Suprapubic skin (tissue), 4 donors: ENCODE data around the gene NEK4. TPM values are rescaled to one million over a fixed set of nuclear protein-coding genes. Genes with fewer than 3 reads are reported as not detected.

ENCODE experiments used
- DNase-seq, 2 donors: peaks; one replicate each; pipeline ENCODE4 v3.0.0-alpha.2; 2019; ENCODE audit warnings: low spot score in 2 of 2
- H3K27ac ChIP-seq: fragments of 200-600 bp; sonication (generic); one replicate; pipeline ENCODE4 v1.5.1; 2019
- H3K27me3 ChIP-seq: fragments of 200-600 bp; sonication (generic); one replicate; pipeline ENCODE4 v1.5.1; 2019
- H3K36me3 ChIP-seq: fragments of 200-600 bp; sonication (generic); one replicate; pipeline ENCODE4 v1.5.1; 2019
- H3K4me1 ChIP-seq: fragments of 200-600 bp; sonication (generic); one replicate; pipeline ENCODE4 v1.5.1; 2019
- H3K4me3 ChIP-seq: fragments of 200-600 bp; sonication (generic); one replicate; pipeline ENCODE4 v1.5.1; 2019; ENCODE audit warnings: mild to moderate bottlenecking
- H3K9me3 ChIP-seq: fragments of 200-600 bp; sonication (generic); one replicate; pipeline ENCODE4 v1.5.1; 2019
- CTCF ChIP-seq, 2 donors: fragments of 200-600 bp in 1 of 2; fragments of 450-650 bp in 1 of 2; sonication (generic) in 1 of 2; IDR thresholded peaks; one replicate each; pipeline ENCODE4 v1.5.1; 2016 to 2019; ENCODE audit warnings: antibody characterized with exemption in 2 of 2, mild to moderate bottlenecking in 1 of 2, moderate library complexity in 1 of 2
- EP300 ChIP-seq: sonication (generic); formaldehyde crosslinking; IDR thresholded peaks from one replicate; pipeline ENCODE4 v1.6.1; 2017; ENCODE audit warnings: antibody characterized with exemption
- POLR2A ChIP-seq, 2 donors: fragments of 450-650 bp; IDR thresholded peaks; one replicate each; pipeline ENCODE4 v1.6.1; 2017; ENCODE audit warnings: antibody characterized with exemption in 2 of 2, mild to moderate bottlenecking in 2 of 2, moderate library complexity in 2 of 2
- POLR2AphosphoS5 ChIP-seq, 3 donors: sonication (generic); formaldehyde crosslinking; IDR thresholded peaks; one replicate each; pipeline ENCODE4 v1.6.1; 2017; ENCODE audit warnings: antibody characterized with exemption in 3 of 3
- WGBS: methylation state at CpG from one replicate; pipeline ENCODE4 v1.1.5; 2018; 5-methylcytosine and 5-hydroxymethylcytosine counted together
- total RNA-seq, 4 donors: library from RNA; depleted of rRNA; stranded (reverse); fragments of >200 nt; gene quantifications; one replicate each; pipeline ENCODE4 v1.1.0, GENCODE V29; 2016

The NEK4 gene
- total RNA-seq, 4 donors from 2014 or later = 12.3 to 20.6 (median 15.5) TPM

GRCh38 chr3:52721002-52721729 is 49.6 kb downstream of the NEK4 start:
- Histone ChIP-seq H3K36me3 (peaks cover 12% of the 10 kb centered on the region), H3K27me3 (no peaks in the 10 kb centered on the region), H3K9me3 (no peaks in the 10 kb centered on the region), H3K4me1 (no peaks in the 10 kb centered on the region), H3K27ac (no peak overlapping the region), H3K4me3 (no peak overlapping the region)
- 87% methylated on average over 6 of the region's 6 CpGs for WGBS
- TF ChIP-seq CTCF (IDR thresholded peaks at IDR 0.05) (no peak), POLR2A (IDR thresholded peaks at IDR 0.05) (no peak), EP300 (no peak), POLR2AphosphoS5 (IDR thresholded peaks at IDR 0.05) (no peak)
- no peak for DNase-seq

DNA sequence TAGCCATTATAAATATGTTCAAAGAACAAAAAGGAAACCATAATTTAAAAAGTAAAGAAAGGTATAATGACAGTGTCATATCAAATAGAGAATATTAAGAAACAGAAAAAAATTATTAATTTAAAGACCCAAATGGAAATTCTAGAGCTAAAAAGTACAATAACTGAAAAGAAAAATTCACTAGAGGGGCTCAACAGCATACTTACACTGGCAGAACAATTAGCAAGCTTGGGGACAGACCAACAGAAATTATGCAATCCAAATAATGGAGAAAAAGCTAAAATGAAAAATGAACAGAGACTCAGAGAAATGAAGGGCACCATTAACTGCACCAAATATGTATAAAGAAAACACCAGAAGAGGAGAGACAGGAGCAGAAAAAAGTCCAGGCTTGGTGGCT is 51.1 kb downstream of the NEK4 start:
- TF ChIP-seq POLR2A (IDR thresholded peaks at IDR 0.05) (no peak), EP300 (no peak), CTCF (IDR thresholded peaks at IDR 0.05) (no peak), POLR2AphosphoS5 (IDR thresholded peaks at IDR 0.05) (no peak)
- no peaks in the 10 kb centered on the region for H3K9me3 ChIP-seq
- peaks cover 12% of the 10 kb centered on the region for H3K36me3 ChIP-seq
- no peak overlapping the region for H3K4me3 ChIP-seq
- DNase-seq = no peak
- H3K4me1 ChIP-seq = no peaks in the 10 kb centered on the region
- no peak overlapping the region for H3K27ac ChIP-seq
- no peaks in the 10 kb centered on the region for H3K27me3 ChIP-seq

DNA sequence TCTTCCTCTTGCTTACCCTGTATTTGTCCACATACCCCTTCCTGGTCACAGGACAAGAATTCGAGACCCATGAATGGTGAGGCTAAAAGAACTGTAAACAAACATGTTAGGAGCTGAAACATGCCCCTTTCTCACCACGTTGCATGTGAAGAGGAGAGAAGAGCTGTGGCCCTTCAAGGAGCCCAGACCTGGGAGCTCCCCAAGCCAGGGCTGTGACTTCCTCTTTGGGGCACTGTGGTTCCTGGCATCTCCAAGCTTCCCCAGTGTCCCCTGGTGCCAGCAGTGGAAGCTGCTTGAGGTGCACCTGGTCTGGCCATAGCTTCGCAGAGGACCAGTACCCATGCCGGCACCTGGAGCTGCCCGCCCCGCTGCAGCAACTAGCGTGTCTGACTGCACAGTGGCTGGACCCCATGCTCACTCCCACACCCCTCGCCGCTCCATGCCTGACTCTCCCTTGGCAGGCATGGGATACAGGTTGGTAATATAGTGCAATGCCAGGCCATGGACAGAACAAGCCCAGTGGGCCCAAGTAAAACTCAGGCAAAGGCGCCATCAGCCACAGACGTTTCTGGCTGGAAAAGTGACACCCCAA is 54.9 kb downstream of the NEK4 start:
- no peaks in the 10 kb centered on the region for H3K4me1 ChIP-seq
- TF ChIP-seq POLR2A (IDR thresholded peaks at IDR 0.05) (no peak), EP300 (no peak), POLR2AphosphoS5 (IDR thresholded peaks at IDR 0.05) (no peak), CTCF (IDR thresholded peaks at IDR 0.05) (no peak)

GRCh38 chr3:52714335-52715302 is 56.1 kb downstream of the NEK4 start:
- no peak for TF ChIP-seq POLR2AphosphoS5 (IDR thresholded peaks at IDR 0.05)
- TF ChIP-seq POLR2A (IDR thresholded peaks at IDR 0.05) = no peak
- no peak for TF ChIP-seq CTCF (IDR thresholded peaks at IDR 0.05)
- TF ChIP-seq EP300 = no peak
- no peaks in the 10 kb centered on the region for H3K4me1 ChIP-seq
- no peak for DNase-seq
- WGBS = 51% methylated on average over 18 of the region's 39 CpGs
- no peaks in the 10 kb centered on the region for H3K9me3 ChIP-seq
- H3K27ac ChIP-seq = no peak overlapping the region
- H3K27me3 ChIP-seq = no peaks in the 10 kb centered on the region
- H3K4me3 ChIP-seq = no peak overlapping the region
- H3K36me3 ChIP-seq = peaks cover 26% of the 10 kb centered on the region

More for the DNA sequence above, 54.9 kb downstream of the NEK4 start:
- Histone ChIP-seq H3K4me3 (no peak overlapping the region), H3K9me3 (no peaks in the 10 kb centered on the region), H3K27ac (no peak overlapping the region), H3K36me3 (peaks cover 19% of the 10 kb centered on the region), H3K27me3 (no peaks in the 10 kb centered on the region)
- DNase-seq = no peak
- WGBS = 92% methylated on average over 11 of the region's 11 CpGs
